Measurements from ENCODE around the gene OR2T1.
A peak's percentile ranks its signal among the peaks of the same experiment; 100 is the strongest.
"Not testable (repeated sequence)": the region's sequence is repeated elsewhere in the genome, so short reads cannot be mapped to it uniquely, and the experiment has no call there.

Gene OR2T1

GRCh38 chr1:248402748-248403147, at the start of gene OR2T1:
OR2T1 (plus strand) TSS chr1:248403048; CDS start chr1:248406148, 3,100 bp downstream.
- DNase-seq (ENCODE audit: extremely low spot score, insufficient read length, low read depth) (no peak), FAIRE-seq (no peak)

- DNase-seq (ENCODE audit: extremely low spot score, insufficient read length, low read depth) (no peak), FAIRE-seq (no peak)
Measured at GRCh38 chr1:248359415-248359814, 43.4 kb upstream of the OR2T1 start.

GRCh38 chr1:248361121-248361715, 41.6 kb upstream of the OR2T1 start, which contains the start of gene OR2T4:
OR2T4 (plus strand) TSS chr1:248361665; CDS start chr1:248361665, 0 bp downstream.
- no peak for FAIRE-seq

GRCh38 chr1:248366609-248367008, 36.2 kb upstream of the OR2T1 start:
- DNase-seq (ENCODE audit: extremely low spot score, insufficient read length, low read depth) = no peak
- FAIRE-seq = no peak

More at GRCh38 chr1:248361121-248361715, 41.6 kb upstream of the OR2T1 start, which contains the start of gene OR2T4:
- no peak for DNase-seq (ENCODE audit: extremely low spot score, insufficient read length, low read depth)

- DNase-seq (ENCODE audit: extremely low spot score, insufficient read length, low read depth) (no peak), FAIRE-seq (no peak)
Measured at GRCh38 chr1:248372394-248372793, 30.5 kb upstream of the OR2T1 start.

- FAIRE-seq (no peak), DNase-seq (ENCODE audit: extremely low spot score, insufficient read length, low read depth) (no peak)
Measured at GRCh38 chr1:248373761-248374160, 29.1 kb upstream of the OR2T1 start.

GRCh38 chr1:248375446-248375845, 27.4 kb upstream of the OR2T1 start, which contains the start of gene OR2T6:
OR2T6 (plus strand) TSS chr1:248375746; CDS start chr1:248387609, 11,863 bp downstream.
- DNase-seq (ENCODE audit: extremely low spot score, insufficient read length, low read depth) (no peak), FAIRE-seq (no peak)

GRCh38 chr1:248376916-248377315, 25.9 kb upstream of the OR2T1 start:
- FAIRE-seq (no peak), DNase-seq (ENCODE audit: extremely low spot score, insufficient read length, low read depth) (no peak)

- no peak for DNase-seq (ENCODE audit: extremely low spot score, insufficient read length, low read depth)
Measured at GRCh38 chr1:248380854-248381253, 22.0 kb upstream of the OR2T1 start.

GRCh38 chr1:248388426-248388825, 14.4 kb upstream of the OR2T1 start:
- no peak for DNase-seq (ENCODE audit: extremely low spot score, insufficient read length, low read depth)
- no peak for FAIRE-seq

More at GRCh38 chr1:248380854-248381253, 22.0 kb upstream of the OR2T1 start:
- no peak for FAIRE-seq

- FAIRE-seq = no peak
Measured at GRCh38 chr1:248393050-248393449, 9.8 kb upstream of the OR2T1 start.

GRCh38 chr1:248404024-248404423, 1.2 kb downstream of the OR2T1 start:
- DNase-seq (ENCODE audit: extremely low spot score, insufficient read length, low read depth) = peak; percentile 2
- peak; percentile 93 for FAIRE-seq

More at GRCh38 chr1:248393050-248393449, 9.8 kb upstream of the OR2T1 start:
- no peak for DNase-seq (ENCODE audit: extremely low spot score, insufficient read length, low read depth)

- FAIRE-seq (no peak), DNase-seq (ENCODE audit: extremely low spot score, insufficient read length, low read depth) (no peak)
Measured at GRCh38 chr1:248406721-248407692, 4.2 kb downstream of the OR2T1 start.

GRCh38 chr1:248416226-248416625, 13.4 kb downstream of the OR2T1 start:
- peak; percentile 69 for FAIRE-seq

GRCh38 chr1:248417854-248418253, 15.0 kb downstream of the OR2T1 start:
- no peak for FAIRE-seq

More at GRCh38 chr1:248416226-248416625, 13.4 kb downstream of the OR2T1 start:
- DNase-seq (ENCODE audit: extremely low spot score, insufficient read length, low read depth) = no peak

GRCh38 chr1:248421384-248421783, 18.5 kb downstream of the OR2T1 start:
- FAIRE-seq (peak; percentile 63), DNase-seq (ENCODE audit: extremely low spot score, insufficient read length, low read depth) (no peak)

More at GRCh38 chr1:248417854-248418253, 15.0 kb downstream of the OR2T1 start:
- DNase-seq (ENCODE audit: extremely low spot score, insufficient read length, low read depth) = no peak

GRCh38 chr1:248427526-248428191, 24.8 kb downstream of the OR2T1 start:
- FAIRE-seq; DNase-seq (ENCODE audit: extremely low spot score, insufficient read length, low read depth): not testable (repeated sequence)

GRCh38 chr1:248428192-248428533, 25.3 kb downstream of the OR2T1 start:
- FAIRE-seq = peak; percentile 99
- DNase-seq (ENCODE audit: extremely low spot score, insufficient read length, low read depth) = not testable (repeated sequence)

GRCh38 chr1:248431683-248432082, 28.8 kb downstream of the OR2T1 start:
- DNase-seq (ENCODE audit: extremely low spot score, insufficient read length, low read depth); FAIRE-seq: not testable (repeated sequence)

GRCh38 chr1:248432201-248432600, 29.4 kb downstream of the OR2T1 start:
- FAIRE-seq = peak; percentile 81
- not testable (repeated sequence) for DNase-seq (ENCODE audit: extremely low spot score, insufficient read length, low read depth)

All from GM18507 (cell line).